Mucosa of descending colon (tissue), 3 donors: Measurements from ENCODE around the gene CTNND2. TPM values are rescaled to one million over a fixed set of nuclear protein-coding genes. Genes with fewer than 3 reads are reported as not detected.

Experiments used
- ATAC-seq: fragments of 200-7000 bp; cut with Tn5 transposase; one replicate; pipeline ENCODE4 v1.9.1; 2020; ENCODE audit warnings: mild to moderate bottlenecking, moderate library complexity
- DNase-seq, 3 donors: peaks; one replicate each; pipeline ENCODE4 v3.0.0-alpha.2; 2020
- H3K36me3 ChIP-seq: fragments of 200-600 bp; one replicate; pipeline ENCODE4 v1.8.0; 2021; ENCODE audit warnings: low read depth, mild to moderate bottlenecking
- H3K4me1 ChIP-seq: fragments of 200-600 bp; one replicate; pipeline ENCODE4 v1.8.0; 2021; ENCODE audit warnings: low read depth, mild to moderate bottlenecking
- H3K4me3 ChIP-seq: fragments of 200-600 bp; one replicate; pipeline ENCODE4 v1.8.0; 2021; ENCODE audit warnings: mild to moderate bottlenecking
- H3K9me3 ChIP-seq: fragments of 200-600 bp; one replicate; pipeline ENCODE4 v1.8.0; 2021; ENCODE audit warnings: mild to moderate bottlenecking
- CTCF ChIP-seq: fragments of 200-600 bp; IDR thresholded peaks from one replicate; pipeline ENCODE4 v1.8.0; 2022; ENCODE audit warnings: antibody characterized with exemption, mild to moderate bottlenecking
- intact Hi-C, 2 donors: fragments of 100-400 bp; cut with DNase I in 1 of 2; cut with micrococcal nuclease in 1 of 2; formaldehyde crosslinking; loops; one replicate each; pipeline versions ENCODE4 v1.11.0 to v1.11.1; 2022; cut with DNase I, micrococcal nuclease
- total RNA-seq, 3 donors: library from RNA; stranded (reverse); fragmentation: NEBNext Ultra II Directional in 2 of 3; extraction: Animal tissue kit (Norgen Biotek cat#: 25700) in 2 of 3; gene quantifications; one replicate each; pipeline versions ENCODE4 v1.2.1 to v1.2.4, GENCODE V29; 2021 to 2023
- donor health status: DM: no; HTN: no; CAD: no; lungs with moderate emphysema.
- donor health status: DM: no; HTN: no; CAD: no.
- donor health status: DM: no; HTN: yes; CAD: no.

Gene CTNND2
- total RNA-seq, 3 donors from 2014 or later, result 0.70 to 3.4 (median 0.81) TPM

DNA sequence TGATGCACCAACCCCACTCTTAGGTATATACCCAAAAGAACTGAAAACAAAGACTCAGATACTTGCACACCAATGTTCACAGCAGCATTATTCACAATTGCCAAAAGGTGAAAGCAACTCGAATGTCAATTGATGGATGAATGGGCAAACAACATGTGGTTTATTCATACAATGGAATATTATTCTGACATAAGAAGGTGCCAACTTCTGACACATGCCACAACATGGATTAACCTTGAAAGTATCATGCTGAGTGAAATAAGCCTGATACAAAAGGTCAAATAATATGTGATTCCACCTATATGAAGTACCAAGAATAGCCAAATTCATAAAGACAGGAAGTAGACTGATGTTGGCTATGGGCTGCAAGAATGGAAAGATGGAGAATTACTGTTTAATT lies 35.0 kb downstream of the CTNND2 start:
- intact Hi-C loops, result no loop called here

DNA sequence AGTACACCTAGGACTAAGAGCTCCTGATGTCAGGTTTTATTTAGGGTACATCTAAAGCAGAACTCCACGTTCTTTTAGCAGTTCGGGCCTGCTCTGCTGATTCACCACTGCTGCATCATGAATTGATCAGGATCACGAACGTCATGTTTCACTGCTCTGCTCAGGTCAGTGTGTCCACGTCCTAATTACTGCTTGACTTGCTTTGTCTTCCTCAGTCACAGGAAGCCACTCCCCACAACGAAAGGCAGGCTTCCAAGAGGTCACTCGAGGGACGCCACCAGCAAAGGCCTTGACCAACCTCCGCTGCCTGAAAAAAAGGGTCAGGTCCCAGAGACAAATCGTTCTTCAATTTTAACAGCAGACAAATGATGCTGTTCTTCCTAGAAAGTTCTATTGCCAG lies 40.3 kb downstream of the CTNND2 start:
- DNase-seq (no peak), ATAC-seq (no peak)
- TF ChIP-seq CTCF, result no peak
- no peaks in the 10 kb centered on the region for H3K9me3 ChIP-seq
- H3K36me3 ChIP-seq, result no peaks in the 10 kb centered on the region
- no peak overlapping the region for H3K4me3 ChIP-seq
- intact Hi-C loops, result no loop called here
- no peaks in the 10 kb centered on the region for H3K4me1 ChIP-seq

More for the DNA sequence above, 35.0 kb downstream of the CTNND2 start:
- DNase-seq (no peak), ATAC-seq (no peak)
- Histone ChIP-seq H3K4me1 (no peaks in the 10 kb centered on the region), H3K9me3 (no peaks in the 10 kb centered on the region), H3K4me3 (no peak overlapping the region), H3K36me3 (no peaks in the 10 kb centered on the region)
- TF ChIP-seq CTCF, result no peak

GRCh38 chr5:11857391-11857790 lies 46.9 kb downstream of the CTNND2 start:
- Histone ChIP-seq H3K4me1 (no peaks in the 10 kb centered on the region), H3K9me3 (no peaks in the 10 kb centered on the region), H3K4me3 (no peak overlapping the region), H3K36me3 (no peaks in the 10 kb centered on the region)
- ATAC-seq, result no peak
- DNase-seq, result no peak
- intact Hi-C loops, result no loop called here
- TF ChIP-seq CTCF, result no peak

- no peak for DNase-seq
- no peak for ATAC-seq
- intact Hi-C loops, result no loop called here
- H3K4me3 ChIP-seq, result no peak overlapping the region
- no peaks in the 10 kb centered on the region for H3K9me3 ChIP-seq
- no peaks in the 10 kb centered on the region for H3K36me3 ChIP-seq
- TF ChIP-seq CTCF, result no peak
- no peaks in the 10 kb centered on the region for H3K4me1 ChIP-seq
Measured at GRCh38 chr5:11854936-11855335, 49.3 kb downstream of the CTNND2 start.

- Histone ChIP-seq H3K4me3 (no peak overlapping the region), H3K36me3 (no peaks in the 10 kb centered on the region), H3K9me3 (no peaks in the 10 kb centered on the region), H3K4me1 (no peaks in the 10 kb centered on the region)
- intact Hi-C loops, result no loop called here
- no peak for ATAC-seq
- TF ChIP-seq CTCF, result no peak
- DNase-seq, result no peak
Measured at GRCh38 chr5:11853796-11854195, 50.5 kb downstream of the CTNND2 start.

DNA sequence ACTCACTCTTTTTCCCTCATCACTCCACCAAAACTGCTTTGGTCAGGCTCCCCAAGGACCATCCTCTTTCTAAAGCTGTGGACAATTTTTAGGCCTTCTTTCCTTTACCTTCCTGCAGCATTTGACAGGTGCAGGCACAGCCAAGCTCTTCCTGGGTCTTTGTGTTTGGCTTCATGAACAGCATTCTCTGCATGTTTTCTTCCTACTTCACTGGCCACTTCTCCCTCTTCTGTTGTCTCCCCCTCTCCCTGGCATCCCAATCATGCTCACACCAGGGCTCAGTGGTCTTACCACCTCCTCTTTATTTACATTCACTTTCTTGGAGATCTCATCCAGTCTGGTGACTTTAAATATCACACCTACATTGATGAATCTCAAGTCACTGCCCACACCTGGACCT lies 51.1 kb downstream of the CTNND2 start:
- no peak for TF ChIP-seq CTCF

More for the DNA sequence above, 51.1 kb downstream of the CTNND2 start:
- intact Hi-C loops, result no loop called here
- no peak for DNase-seq
- H3K9me3 ChIP-seq, result no peaks in the 10 kb centered on the region
- no peaks in the 10 kb centered on the region for H3K4me1 ChIP-seq
- H3K4me3 ChIP-seq, result no peak overlapping the region
- no peaks in the 10 kb centered on the region for H3K36me3 ChIP-seq
- no peak for ATAC-seq
